ENCODE data around the gene PAN3.
A peak's percentile ranks its signal among the peaks of the same experiment; 100 is the strongest.
"Not testable (repeated sequence)": the region's sequence is repeated elsewhere in the genome, so short reads cannot be mapped to it uniquely, and the experiment has no call there.

The PAN3 gene

GRCh38 chr13:28117689-28118377 is 20.5 kb upstream of the PAN3 start:
- no peak for TF ChIP-seq POLR2A (IDR thresholded peaks at IDR 0.05; ENCODE audit: low read depth, low read length)
- FAIRE-seq (no peak), DNase-seq (ENCODE audit: insufficient read length, low spot score) (no peak)

DNA sequence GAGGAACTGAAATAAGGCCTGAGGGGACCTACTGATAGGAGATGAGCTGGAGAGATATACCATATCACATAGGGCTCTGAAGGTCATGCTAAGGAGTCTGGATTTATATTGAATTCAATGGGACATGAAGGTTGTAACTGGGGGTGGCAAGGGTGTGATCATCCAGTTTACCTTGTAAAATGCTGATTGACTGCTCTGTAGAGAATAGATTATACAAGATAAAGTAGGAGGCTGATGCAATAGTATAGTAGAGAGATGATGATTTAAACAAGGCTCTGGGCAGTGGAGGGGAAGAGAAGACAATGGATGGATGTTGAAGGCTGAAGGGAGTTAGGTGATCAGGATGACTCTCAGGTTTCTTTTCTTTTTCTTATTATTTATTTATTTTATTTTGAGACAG is 18.0 kb upstream of the PAN3 start:
- FAIRE-seq (no peak), DNase-seq (ENCODE audit: insufficient read length, low spot score) (no peak)
- no peak for TF ChIP-seq POLR2A (IDR thresholded peaks at IDR 0.05; ENCODE audit: low read depth, low read length)

DNA sequence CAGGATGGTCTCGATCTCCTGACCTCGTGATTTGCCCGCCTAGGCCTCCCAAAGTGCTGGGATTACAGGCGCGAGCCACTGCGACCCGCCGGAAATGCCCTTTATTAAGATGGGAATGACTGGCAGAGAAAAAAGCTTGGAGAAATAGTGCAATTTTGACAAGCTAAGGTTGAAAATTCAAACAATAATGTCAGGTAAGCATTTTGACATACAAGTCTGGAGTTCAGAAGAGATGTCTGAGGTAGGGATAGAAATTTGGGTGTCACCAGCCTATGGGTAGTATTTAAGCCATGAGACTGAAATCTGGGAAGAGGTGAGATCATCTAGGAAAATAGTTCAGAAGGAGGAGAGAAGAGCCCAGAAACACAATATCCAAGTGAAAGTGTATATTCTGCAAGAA is 17.1 kb upstream of the PAN3 start:
- FAIRE-seq, result no peak
- no peak for TF ChIP-seq POLR2A (IDR thresholded peaks at IDR 0.05; ENCODE audit: low read depth, low read length)
- DNase-seq (ENCODE audit: insufficient read length, low spot score), result no peak

DNA sequence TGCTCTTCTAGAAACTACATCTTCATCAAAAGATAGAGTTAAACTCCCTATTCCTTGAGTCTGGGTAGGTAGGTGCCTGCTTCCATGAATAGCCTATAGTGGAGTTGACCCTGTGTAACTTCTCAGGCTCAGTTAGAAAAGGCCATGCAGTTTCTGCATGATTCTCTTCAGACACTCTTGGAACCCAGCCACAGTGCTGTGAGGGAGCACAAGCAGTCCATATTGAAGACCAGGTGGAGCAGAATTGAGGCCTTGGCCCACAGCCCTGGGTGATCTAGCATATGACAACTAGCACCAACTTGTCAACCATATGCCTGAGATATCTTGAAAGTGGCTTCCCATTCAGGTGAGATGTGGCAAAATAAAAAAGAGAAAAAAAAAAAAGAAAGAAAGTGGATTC is 10.3 kb upstream of the PAN3 start:
- TF ChIP-seq POLR2A (IDR thresholded peaks at IDR 0.05; ENCODE audit: low read depth, low read length), result no peak
- no peak for FAIRE-seq
- DNase-seq (ENCODE audit: insufficient read length, low spot score), result no peak

GRCh38 chr13:28128926-28129325 is 9.4 kb upstream of the PAN3 start:
- FAIRE-seq (no peak), DNase-seq (ENCODE audit: insufficient read length, low spot score) (no peak)
- TF ChIP-seq POLR2A (IDR thresholded peaks at IDR 0.05; ENCODE audit: low read depth, low read length), result no peak

DNA sequence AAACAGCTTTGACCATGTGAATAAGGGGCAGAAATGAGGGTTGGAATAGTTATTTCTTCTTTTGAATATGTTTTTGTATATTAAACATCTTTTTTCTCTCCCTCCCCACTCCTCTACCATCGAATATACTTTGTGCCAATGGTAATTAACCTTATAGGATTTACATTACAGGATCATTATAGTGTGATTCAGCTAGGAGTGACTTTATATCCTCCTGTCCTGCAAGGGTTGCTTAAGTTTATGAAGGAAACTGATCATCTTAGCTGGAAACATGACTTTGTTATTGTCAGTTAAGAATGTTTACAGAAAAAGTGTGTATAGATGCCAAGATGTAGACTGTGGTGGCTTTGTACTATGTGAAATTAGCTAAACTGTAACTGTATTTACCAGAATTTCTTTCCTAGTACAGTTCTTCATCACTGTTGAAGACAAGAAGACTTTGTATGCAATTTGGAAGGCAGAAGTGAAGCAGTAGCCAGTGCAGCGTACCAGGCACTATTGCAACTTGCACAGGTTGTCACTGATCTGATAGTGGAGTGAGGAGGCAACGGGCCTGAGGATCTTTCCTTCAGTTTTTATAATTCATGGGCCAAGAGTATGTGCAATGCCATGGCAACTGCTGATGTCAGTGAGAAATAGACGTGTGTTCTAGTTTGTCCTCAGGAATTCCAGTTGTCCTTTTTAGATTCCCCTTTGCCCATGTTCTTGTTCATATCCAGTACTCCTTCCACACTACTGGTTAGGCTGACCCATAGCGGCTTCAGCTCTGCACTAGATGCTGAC is 8.2 kb upstream of the PAN3 start:
- no peak for FAIRE-seq
- DNase-seq (ENCODE audit: insufficient read length, low spot score), result no peak
- TF ChIP-seq POLR2A (IDR thresholded peaks at IDR 0.05; ENCODE audit: low read depth, low read length), result no peak

DNA sequence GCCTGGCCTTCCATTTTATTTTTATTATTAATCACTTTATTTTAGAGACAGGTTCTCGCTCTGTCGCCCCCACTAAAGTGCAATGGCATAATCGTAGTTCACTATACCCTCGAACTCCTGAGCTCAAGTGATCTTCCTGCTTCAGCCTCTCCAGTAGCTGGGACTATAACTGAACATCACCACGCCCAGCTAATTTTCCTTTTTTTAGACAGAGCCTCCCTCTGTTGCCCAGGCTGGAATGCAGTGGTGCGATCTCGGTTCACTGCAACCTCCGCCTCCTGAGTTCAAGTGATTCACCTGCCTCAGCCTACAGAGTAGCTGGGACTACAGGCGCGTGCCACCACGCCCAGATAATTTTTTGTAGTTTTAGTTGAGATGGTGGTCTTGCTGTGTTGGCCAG is 6.7 kb upstream of the PAN3 start:
- no peak for DNase-seq (ENCODE audit: insufficient read length, low spot score)
- FAIRE-seq, result no peak
- no peak for TF ChIP-seq POLR2A (IDR thresholded peaks at IDR 0.05; ENCODE audit: low read depth, low read length)

GRCh38 chr13:28136916-28137315 is 1.4 kb upstream of the PAN3 start:
- DNase-seq (ENCODE audit: insufficient read length, low spot score), result no peak
- no peak for TF ChIP-seq POLR2A (IDR thresholded peaks at IDR 0.05; ENCODE audit: low read depth, low read length)
- no peak for FAIRE-seq

DNA sequence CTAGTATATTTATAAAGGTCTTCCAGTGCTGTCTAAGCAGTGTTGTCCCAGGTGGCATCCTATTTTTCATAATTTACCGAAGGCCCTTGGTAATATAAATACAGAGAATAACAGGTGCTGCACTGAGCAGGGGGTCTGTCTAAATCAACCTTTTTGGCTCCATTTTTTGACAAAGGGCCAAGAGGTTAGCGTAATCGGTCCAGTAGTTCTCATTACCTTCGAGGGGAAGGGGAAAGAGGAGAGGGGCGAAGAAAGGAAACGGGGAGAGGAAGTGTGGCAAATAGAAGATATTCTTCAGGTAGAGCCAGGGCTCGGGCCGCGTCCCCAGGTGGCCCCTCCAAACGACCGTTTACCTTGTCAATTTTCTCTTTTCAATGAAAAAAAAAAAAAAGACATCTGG is 749 bp upstream of the PAN3 start:
- FAIRE-seq, result no peak
- TF ChIP-seq POLR2A (IDR thresholded peaks at IDR 0.05; ENCODE audit: low read depth, low read length), result no peak
- DNase-seq (ENCODE audit: insufficient read length, low spot score), result no peak

- TF ChIP-seq POLR2A (IDR thresholded peaks at IDR 0.05; ENCODE audit: low read depth, low read length), result peak; percentile 59
- DNase-seq (ENCODE audit: insufficient read length, low spot score) (peak; percentile 27), FAIRE-seq (no peak)
These were observed 568 bp downstream of the PAN3 start for GRCh38 chr13:28138756-28139470.

DNA sequence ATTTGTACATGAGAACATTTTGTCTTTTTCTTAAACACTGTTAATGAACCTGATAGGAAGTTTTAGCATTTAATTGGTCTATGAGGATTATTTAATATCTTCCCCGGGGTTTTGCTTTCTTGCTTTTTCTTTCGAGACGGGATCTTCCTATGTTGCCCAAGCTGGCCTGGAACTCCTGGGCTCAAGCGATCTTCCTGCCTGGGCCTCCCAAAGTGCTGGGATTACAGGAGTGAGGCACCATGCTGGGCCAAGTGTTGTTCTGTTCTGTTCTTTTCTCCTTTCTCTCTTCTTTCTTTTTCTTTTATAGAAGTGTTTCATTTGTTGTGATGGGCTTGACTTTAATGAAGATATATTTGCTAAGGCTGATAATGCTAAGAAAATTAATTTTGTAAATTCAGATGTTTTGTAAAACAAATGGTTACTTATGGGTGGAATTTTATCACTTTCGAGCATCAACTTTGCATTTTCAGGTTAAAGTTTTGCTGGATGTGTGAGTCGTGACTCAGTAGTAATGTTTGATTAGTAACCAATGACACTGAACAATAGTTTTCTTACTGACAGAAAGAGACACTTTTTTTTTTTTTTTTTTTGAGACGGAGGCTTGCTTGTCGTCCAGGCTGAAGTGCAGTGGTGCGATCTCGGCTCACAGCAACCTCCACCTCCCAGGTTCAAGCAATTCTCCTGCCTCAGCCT is 2.2 kb downstream of the PAN3 start:
- no peak for DNase-seq (ENCODE audit: insufficient read length, low spot score)
- no peak for FAIRE-seq
- TF ChIP-seq POLR2A (IDR thresholded peaks at IDR 0.05; ENCODE audit: low read depth, low read length), result no peak

- FAIRE-seq; DNase-seq (ENCODE audit: insufficient read length, low spot score): not testable (repeated sequence)
These were observed 3.2 kb downstream of the PAN3 start for GRCh38 chr13:28141542-28141941.

DNA sequence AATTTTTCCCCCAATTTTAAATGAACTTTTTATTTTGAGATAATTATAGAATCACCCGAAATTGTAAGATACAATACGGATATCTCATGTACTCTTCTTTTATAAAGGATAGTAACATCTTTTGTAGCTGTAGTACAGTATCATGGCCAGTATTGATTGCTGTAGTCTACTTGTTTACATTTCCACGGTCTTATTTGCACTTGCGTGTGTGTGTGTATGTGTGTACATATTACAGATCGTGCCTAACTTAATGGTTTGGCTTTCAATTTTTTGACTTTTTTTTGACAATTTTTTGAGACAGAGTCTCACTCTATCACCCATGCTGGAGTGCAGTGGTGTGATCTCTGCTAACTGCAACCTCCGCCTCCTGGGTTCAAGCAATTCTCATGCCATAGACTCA is 6.7 kb downstream of the PAN3 start:
- no peak for DNase-seq (ENCODE audit: insufficient read length, low spot score)
- TF ChIP-seq POLR2A (IDR thresholded peaks at IDR 0.05; ENCODE audit: low read depth, low read length), result no peak
- FAIRE-seq, result no peak

- TF ChIP-seq POLR2A (IDR thresholded peaks at IDR 0.05; ENCODE audit: low read depth, low read length), result no peak
- FAIRE-seq, result no peak
- no peak for DNase-seq (ENCODE audit: insufficient read length, low spot score)
These were observed 9.2 kb downstream of the PAN3 start for GRCh38 chr13:28147495-28147894.

Measured in H54 (cell line).